T-helper 22 cell (primary cell): ENCODE measurements around the gene TPP2.

ENCODE experiments used
- DNase-seq: peaks from one replicate; pipeline ENCODE4 v3.0.0-alpha.2; 2020; ENCODE audit warnings: low read depth

Gene TPP2

GRCh38 chr13:102694937-102695336 lies 98.2 kb downstream of the TPP2 start, which contains the start of gene METTL21C:
METTL21C (minus strand) TSS chr13:102695044; CDS start chr13:102694498, 546 bp downstream.
- no peak for DNase-seq

GRCh38 chr13:102696465-102696864 lies 99.7 kb downstream of the TPP2 start:
- DNase-seq = no peak

GRCh38 chr13:102697264-102697663 lies 100.5 kb downstream of the TPP2 start:
- no peak for DNase-seq

- DNase-seq = no peak
Measured at GRCh38 chr13:102697929-102698648, 101.3 kb downstream of the TPP2 start.

GRCh38 chr13:102698649-102698980 lies 101.8 kb downstream of the TPP2 start:
- DNase-seq = no peak

- DNase-seq = no peak
Measured at GRCh38 chr13:102699504-102699903, 102.7 kb downstream of the TPP2 start.

GRCh38 chr13:102700088-102701031 lies 103.6 kb downstream of the TPP2 start:
- DNase-seq = no peak

GRCh38 chr13:102701331-102701730 lies 104.5 kb downstream of the TPP2 start:
- DNase-seq = no peak

- DNase-seq = no peak
Measured at GRCh38 chr13:102702965-102703725, 106.4 kb downstream of the TPP2 start.

- no peak for DNase-seq
Measured at GRCh38 chr13:102703726-102704035, 106.9 kb downstream of the TPP2 start.

GRCh38 chr13:102704238-102705058 lies 107.7 kb downstream of the TPP2 start:
- no peak for DNase-seq

GRCh38 chr13:102707467-102707866 lies 110.7 kb downstream of the TPP2 start:
- no peak for DNase-seq

GRCh38 chr13:102708211-102708610 lies 111.4 kb downstream of the TPP2 start:
- DNase-seq = no peak

GRCh38 chr13:102708991-102709390 lies 112.2 kb downstream of the TPP2 start:
- no peak for DNase-seq

GRCh38 chr13:102709536-102709935 lies 112.8 kb downstream of the TPP2 start:
- no peak for DNase-seq

GRCh38 chr13:102710261-102710679 lies 113.5 kb downstream of the TPP2 start:
- no peak for DNase-seq

- DNase-seq = no peak
Measured at GRCh38 chr13:102715447-102715846, 118.7 kb downstream of the TPP2 start.

- DNase-seq = no peak
Measured at GRCh38 chr13:102718746-102719145, 122.0 kb downstream of the TPP2 start.

GRCh38 chr13:102721800-102722231 lies 125.0 kb downstream of the TPP2 start:
- DNase-seq = no peak

- DNase-seq = no peak
Measured at GRCh38 chr13:102724923-102725322, 128.1 kb downstream of the TPP2 start.

- DNase-seq = no peak
Measured at GRCh38 chr13:102726430-102726829, 129.6 kb downstream of the TPP2 start.
